ENCODE results near the gene COL4A6.

- no peak for TF ChIP-seq CTCF (IDR thresholded peaks at IDR 0.05 in 8 of 11, conservative IDR thresholded peaks at IDR 0.05 in 3 of 11)
- no peak for TF ChIP-seq POLR2AphosphoS5 (IDR thresholded peaks at IDR 0.05)
- no peak for TF ChIP-seq POLR2A (IDR thresholded peaks at IDR 0.05)
Measured at GRCh38 chrX:108307132-108308085, 130.8 kb downstream of the COL4A6 start.
